CD14-positive monocyte (primary cell): ENCODE measurements around the gene MICAL1. TPM values are rescaled to one million over a fixed set of nuclear protein-coding genes. Genes with fewer than 3 reads are reported as not detected.

Experiments used
- DNase-seq, 3 donors: peaks; one replicate each; pipeline ENCODE4 v3.0.0-alpha.2; 2011 to 2022
- H2AFZ ChIP-seq: 2 replicates; pipeline ENCODE4 v1.6.0; 2012; ENCODE audit warnings: mild to moderate bottlenecking, low read depth, low read length, inconsistent platforms; ENCODE audit not compliant: insufficient read depth, poor library complexity, severe bottlenecking
- H3K27ac ChIP-seq, 2 donors: 1 replicate in 1 of 2; 2 replicates in 1 of 2; pipeline ENCODE4 v1.5.1; 2012 to 2013; ENCODE audit warnings: low read length in 2 of 2, control low read depth in 1 of 2, inconsistent platforms in 1 of 2, low read depth in 1 of 2, mild to moderate bottlenecking in 1 of 2
- H3K27me3 ChIP-seq, 2 donors: one replicate each; pipeline versions ENCODE4 v1.6.0 to v1.6.1; 2011 to 2013; ENCODE audit warnings: low read length in 2 of 2; ENCODE audit not compliant: control insufficient read depth in 2 of 2, insufficient read depth in 2 of 2
- H3K36me3 ChIP-seq, 2 donors: replicated peaks in 1 of 2; 1 replicate in 1 of 2; 2 replicates in 1 of 2; pipeline versions ENCODE4 v1.5.1 to v1.6.1; 2012 to 2013; ENCODE audit warnings: low read length in 2 of 2, control low read depth in 1 of 2, inconsistent platforms in 1 of 2, mild to moderate bottlenecking in 1 of 2; ENCODE audit not compliant: insufficient read depth in 2 of 2, control insufficient read depth in 1 of 2
- H3K4me1 ChIP-seq, 2 donors: 1 replicate in 1 of 2; 2 replicates in 1 of 2; pipeline versions ENCODE4 v1.5.1 to v1.6.1; 2012 to 2013; ENCODE audit warnings: low read length in 2 of 2, control low read depth in 1 of 2, inconsistent platforms in 1 of 2, mild to moderate bottlenecking in 1 of 2, moderate library complexity in 1 of 2; ENCODE audit not compliant: insufficient read depth in 2 of 2, control insufficient read depth in 1 of 2
- H3K4me2 ChIP-seq: replicated peaks from 2 replicates; pipeline ENCODE3; 2012; ENCODE audit warnings: low read length, moderate library complexity, mild to moderate bottlenecking; ENCODE audit not compliant: poor library complexity, severe bottlenecking; ENCODE audit errors: extremely low read depth
- H3K4me3 ChIP-seq, 3 experiments: fragments of 200-600 bp in 1 of 3; sonication (generic) in 1 of 3; replicated peaks in 1 of 3; 1 replicate in 2 of 3; 2 replicates in 1 of 3; pipeline ENCODE4 v1.5.1; 2011 to 2013; ENCODE audit warnings: low read length in 3 of 3, mild to moderate bottlenecking in 3 of 3, control low read depth in 2 of 3, low read depth in 2 of 3, inconsistent platforms in 1 of 3, moderate library complexity in 1 of 3
- H3K79me2 ChIP-seq: 2 replicates; pipeline ENCODE4 v1.6.0; 2012; ENCODE audit warnings: mild to moderate bottlenecking, control low read depth, inconsistent platforms, low read length, moderate library complexity; ENCODE audit not compliant: insufficient read depth
- H3K9ac ChIP-seq: 2 replicates; pipeline ENCODE4 v1.6.0; 2017; ENCODE audit warnings: low read length, mild to moderate bottlenecking; ENCODE audit not compliant: insufficient read depth, poor library complexity, severe bottlenecking
- H3K9me3 ChIP-seq, 2 donors: replicated peaks in 1 of 2; 1 replicate in 1 of 2; 2 replicates in 1 of 2; pipeline versions ENCODE4 v1.5.1 to v1.6.1; 2012 to 2013; ENCODE audit warnings: low read length in 2 of 2, control low read depth in 1 of 2; ENCODE audit not compliant: control insufficient read depth in 1 of 2, insufficient read depth in 1 of 2
- H4K20me1 ChIP-seq: 2 replicates; pipeline ENCODE4 v1.6.0; 2012; ENCODE audit warnings: mild to moderate bottlenecking, low read length, control low read depth, moderate library complexity; ENCODE audit not compliant: insufficient read depth
- H3K27ac Mint-ChIP-seq, 7 donors: one replicate each; pipeline ENCODE4 v1.8.0; 2020; ENCODE audit warnings: mild to moderate bottlenecking in 7 of 7, mixed read lengths in 7 of 7, moderate library complexity in 6 of 7, inconsistent platforms in 2 of 7
- H3K27me3 Mint-ChIP-seq, 3 donors: one replicate each; pipeline ENCODE4 v1.8.0; 2021 to 2022; ENCODE audit warnings: low read depth in 3 of 3, mild to moderate bottlenecking in 3 of 3, mixed read lengths in 3 of 3, moderate library complexity in 3 of 3, inconsistent platforms in 1 of 3
- H3K36me3 Mint-ChIP-seq, 2 donors: one replicate each; pipeline ENCODE4 v1.8.0; 2020; ENCODE audit warnings: mixed read lengths in 2 of 2, inconsistent platforms in 1 of 2, mild to moderate bottlenecking in 1 of 2
- H3K4me1 Mint-ChIP-seq: one replicate; pipeline ENCODE4 v1.8.0; 2020; ENCODE audit warnings: mild to moderate bottlenecking, mixed read lengths
- H3K4me3 Mint-ChIP-seq, 2 donors: one replicate each; pipeline ENCODE4 v1.8.0; 2020; ENCODE audit warnings: mild to moderate bottlenecking in 2 of 2, mixed read lengths in 2 of 2, moderate library complexity in 1 of 2
- H3K9me3 Mint-ChIP-seq, 7 donors: one replicate each; pipeline ENCODE4 v1.8.0; 2020 to 2022; ENCODE audit warnings: mixed read lengths in 7 of 7, mild to moderate bottlenecking in 6 of 7, moderate library complexity in 6 of 7, inconsistent platforms in 2 of 7
- CTCF ChIP-seq: fragments of 200-600 bp; IDR thresholded peaks from one replicate; pipeline ENCODE4 v1.8.0; 2022; ENCODE audit warnings: antibody characterized with exemption, mild to moderate bottlenecking
- WGBS: methylation state at CpG from one replicate; pipeline ENCODE4 v1.1.5; 2013; ENCODE audit warnings: missing lambda C conversion rate; ENCODE audit not compliant: insufficient coverage; 5-methylcytosine and 5-hydroxymethylcytosine counted together
- intact Hi-C, 2 donors: fragments of 100-400 bp; cut with micrococcal nuclease; formaldehyde crosslinking; loops; one replicate each; pipeline versions ENCODE4 v1.15.0 to v1.15.1; 2023
- polyA plus RNA-seq, 3 donors: library from polyadenylated mRNA; depleted of rRNA in 1 of 3; unstranded in 2 of 3; stranded (reverse) in 1 of 3; fragments of 300-500 nt in 2 of 3; fragments of >200 nt in 1 of 3; fragmentation: Illumina TruSeq in 2 of 3; gene quantifications; 1 replicate in 2 of 3; 2 replicates in 1 of 3; pipeline ENCODE4 v1.2.3, GENCODE V29; 2012 to 2021

MICAL1 gene
- polyA plus RNA-seq, 3 donors, result 7.5 to 227 (median 13.2) TPM

- H3K27me3 ChIP-seq, result no peaks in the 10 kb centered on the region
- H3K9me3 ChIP-seq, result no peaks in the 10 kb centered on the region
- no peak overlapping the region for H3K4me3 Mint-ChIP-seq
- whole genome bisulfite sequencing, result 61% methylated on average over 11 of the region's 12 CpGs
- no peak for TF ChIP-seq CTCF
- no peaks in the 10 kb centered on the region for H3K79me2 ChIP-seq
- no peaks in the 10 kb centered on the region for H4K20me1 ChIP-seq
- H3K4me3 ChIP-seq, result no peak overlapping the region
- peaks cover 0 to 7% (median 2%) of the 10 kb centered on the region in 3 donors for H3K27me3 Mint-ChIP-seq
- H2AFZ ChIP-seq, result peak overlapping the region; percentile 4
- DNase-seq, result peak in 1 of 3 donors; percentile 47
- H3K4me1 ChIP-seq, result peaks cover 24 to 29% of the 10 kb centered on the region in 2 donors
- H3K27ac ChIP-seq, result no peak overlapping the region
- H3K36me3 Mint-ChIP-seq, result no peaks in the 10 kb centered on the region
- H3K36me3 ChIP-seq, result no peaks in the 10 kb centered on the region
- no peak overlapping the region for H3K9ac ChIP-seq
- H3K9me3 Mint-ChIP-seq, result no peaks in the 10 kb centered on the region
- H3K4me1 Mint-ChIP-seq, result peaks cover 44% of the 10 kb centered on the region
- H3K27ac Mint-ChIP-seq, result peak overlapping the region; percentile 15 to 84 (median 80)
- no peak overlapping the region for H3K4me2 ChIP-seq
- intact Hi-C loops, result loop anchor here in 1 of 2 donors (5.0 kb wide), 1 partner anchor 209 kb away; no protein-coding TSS in a partner anchor
Measured at GRCh38 chr6:109396046-109396718, 59.4 kb downstream of the MICAL1 start.

Other genes starting within 250 kb of the MICAL1 start
- gene CD164, start 73.3 kb downstream of the MICAL1 start, polyA plus RNA-seq, result 100 to 1,000 TPM; 106 to 392 (median 272) TPM
- gene PPIL6, start 15.1 kb downstream of the MICAL1 start, polyA plus RNA-seq, result under 1 TPM; 0.09 to 0.28 (median 0.14) TPM
- 10 to 100 TPM in 2 of 3 donors, 1 to 10 TPM in 1; 9.5 to 14.3 (median 12.3) TPM for gene SMPD2, start 15.0 kb downstream of the MICAL1 start, polyA plus RNA-seq
- gene ZBTB24, start 27.4 kb upstream of the MICAL1 start, polyA plus RNA-seq, result 1 to 10 TPM; 3.1 to 4.7 (median 3.4) TPM
- 1 to 10 TPM; 2.6 to 3.1 (median 2.8) TPM for gene AK9, start 235.4 kb upstream of the MICAL1 start, polyA plus RNA-seq
- gene FIG4, start 235.5 kb upstream of the MICAL1 start, polyA plus RNA-seq, result 10 to 100 TPM; 27.2 to 65.3 (median 53.7) TPM